Measurements from ENCODE around the gene TCTN3. TPM values are rescaled to one million over a fixed set of nuclear protein-coding genes. Genes with fewer than 3 reads are reported as not detected.

Gene TCTN3
- total and polyA plus RNA-seq, 2 of the 13 experiments (the other 11 are each of a cell fraction or from before 2014, with no cell fraction given), result 53.3 to 60.0 TPM

- TF ChIP-seq ZBTB40 (IDR thresholded peaks at IDR 0.05) (no peak), ZBTB40 (CRISPR knock-in tag; IDR thresholded peaks at IDR 0.05) (no peak), SMC3 (IDR thresholded peaks at IDR 0.05; ENCODE audit: low read length) (peak; percentile 41; the same call in 1 of the 2 replicates), RAD21 (CRISPR knock-in tag; IDR thresholded peaks at IDR 0.05) (peak; percentile 23; the same call in 1 of the 2 replicates), MYC (CRISPR knock-in tag; IDR thresholded peaks at IDR 0.05; ENCODE audit: borderline replicate concordance) (peak; percentile 23; the same call in 1 of the 2 replicates), YEATS2 (CRISPR knock-in tag; IDR thresholded peaks at IDR 0.05; ENCODE audit: borderline replicate concordance) (0 out of 2 replicates have a peak, but pooled peaks have one; percentile 36), ETV5 (CRISPR knock-in tag; IDR thresholded peaks at IDR 0.05; ENCODE audit: borderline replicate concordance) (peak; percentile 42; the same call in 1 of the 2 replicates), KLF15 (CRISPR knock-in tag; IDR thresholded peaks at IDR 0.05; ENCODE audit: borderline replicate concordance) (no peak), ZNF775 (CRISPR knock-in tag; IDR thresholded peaks at IDR 0.05; ENCODE audit: borderline replicate concordance) (no peak), ZNF569 (CRISPR knock-in tag; IDR thresholded peaks at IDR 0.05; ENCODE audit: borderline replicate concordance) (no peak), DPF2 (CRISPR knock-in tag; IDR thresholded peaks at IDR 0.05; ENCODE audit: borderline replicate concordance, low read depth) (peak; percentile 51; the same call in 1 of the 2 replicates), FOXP4 (CRISPR knock-in tag; IDR thresholded peaks at IDR 0.05) (peak; percentile 69), TSC22D2 (CRISPR knock-in tag; IDR thresholded peaks at IDR 0.05; ENCODE audit: borderline replicate concordance) (peak; percentile 66; the same call in 1 of the 2 replicates), ZNF691 (CRISPR knock-in tag; IDR thresholded peaks at IDR 0.05; ENCODE audit: borderline replicate concordance, low read depth) (no peak)
- TF ChIP-seq, protein P1, sequence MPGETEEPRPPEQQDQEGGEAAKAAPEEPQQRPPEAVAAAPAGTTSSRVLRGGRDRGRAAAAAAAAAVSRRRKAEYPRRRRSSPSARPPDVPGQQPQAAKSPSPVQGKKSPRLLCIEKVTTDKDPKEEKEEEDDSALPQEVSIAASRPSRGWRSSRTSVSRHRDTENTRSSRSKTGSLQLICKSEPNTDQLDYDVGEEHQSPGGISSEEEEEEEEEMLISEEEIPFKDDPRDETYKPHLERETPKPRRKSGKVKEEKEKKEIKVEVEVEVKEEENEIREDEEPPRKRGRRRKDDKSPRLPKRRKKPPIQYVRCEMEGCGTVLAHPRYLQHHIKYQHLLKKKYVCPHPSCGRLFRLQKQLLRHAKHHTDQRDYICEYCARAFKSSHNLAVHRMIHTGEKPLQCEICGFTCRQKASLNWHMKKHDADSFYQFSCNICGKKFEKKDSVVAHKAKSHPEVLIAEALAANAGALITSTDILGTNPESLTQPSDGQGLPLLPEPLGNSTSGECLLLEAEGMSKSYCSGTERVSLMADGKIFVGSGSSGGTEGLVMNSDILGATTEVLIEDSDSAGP (CRISPR knock-in tag; IDR thresholded peaks at IDR 0.05; ENCODE audit: borderline replicate concordance), result peak; percentile 55; the same call in 1 of the 2 replicates
These were observed 52.8 kb downstream of the TCTN3 start (continued) for GRCh38 chr10:95640891-95641315.

Measured in HepG2 (cell line).